Neural progenitor cell (in vitro differentiated cells): ENCODE data around the gene OR6B1. TPM values are rescaled to one million over a fixed set of nuclear protein-coding genes. Genes with fewer than 3 reads are reported as not detected.
A peak's percentile ranks its signal among the peaks of the same experiment; 100 is the strongest.

Experiments used
- DNase-seq: peaks from one replicate; pipeline ENCODE4 v3.0.0-alpha.2; 2016; ENCODE audit warnings: low spot score
- H2AFZ ChIP-seq: fragments of 200-600 bp; sonication (generic); replicated peaks from 2 replicates; pipeline ENCODE4 v1.6.1; 2016; ENCODE audit warnings: antibody characterized with exemption
- H3F3A ChIP-seq: fragments of 200-600 bp; sonication (generic); 2 replicates; pipeline ENCODE4 v1.6.1; 2016; ENCODE audit warnings: antibody characterized with exemption, low read depth
- H3K27ac ChIP-seq: fragments of 200-600 bp; sonication (generic); 2 replicates; pipeline ENCODE4 v1.5.1; 2016; ENCODE audit warnings: mild to moderate bottlenecking
- H3K27me3 ChIP-seq: fragments of 200-600 bp; sonication (generic); 2 replicates; pipeline ENCODE4 v1.6.1; 2016; ENCODE audit warnings: mild to moderate bottlenecking, moderate library complexity
- H3K36me3 ChIP-seq: fragments of 200-600 bp; sonication (generic); 2 replicates; pipeline ENCODE4 v1.5.1; 2016
- H3K4me1 ChIP-seq: fragments of 200-600 bp; sonication (generic); 2 replicates; pipeline ENCODE4 v1.6.1; 2016; ENCODE audit warnings: mixed run types
- H3K4me2 ChIP-seq: fragments of 200-600 bp; sonication (generic); 2 replicates; pipeline ENCODE4 v1.6.1; 2016
- H3K4me3 ChIP-seq: fragments of 200-600 bp; sonication (generic); 2 replicates; pipeline ENCODE4 v1.5.1; 2016
- H3K79me2 ChIP-seq: fragments of 200-600 bp; sonication (generic); 2 replicates; pipeline ENCODE4 v1.6.1; 2016; ENCODE audit warnings: low read depth
- H3K9ac ChIP-seq: fragments of 200-600 bp; sonication (generic); 2 replicates; pipeline ENCODE4 v1.6.1; 2016
- H3K9me3 ChIP-seq: fragments of 200-600 bp; sonication (generic); 2 replicates; pipeline ENCODE4 v1.5.1; 2016; ENCODE audit warnings: low read depth
- H4K20me1 ChIP-seq: fragments of 200-600 bp; sonication (generic); 2 replicates; pipeline ENCODE4 v1.6.1; 2016; ENCODE audit warnings: low read depth
- H3K27ac Mint-ChIP-seq: 3 replicates; pipeline ENCODE4 v1.8.0; 2021; ENCODE audit warnings: mixed read lengths
- H3K27me3 Mint-ChIP-seq: 2 replicates; pipeline ENCODE4 v1.8.0; 2022; ENCODE audit warnings: low read depth, mild to moderate bottlenecking, inconsistent platforms, moderate library complexity, mixed read lengths; ENCODE audit not compliant: insufficient read depth
- H3K36me3 Mint-ChIP-seq: 3 replicates; pipeline ENCODE4 v1.8.0; 2021; ENCODE audit warnings: mixed read lengths
- H3K4me1 Mint-ChIP-seq: 3 replicates; pipeline ENCODE4 v1.8.0; 2021; ENCODE audit warnings: mixed read lengths
- H3K4me3 Mint-ChIP-seq: 3 replicates; pipeline ENCODE4 v1.8.0; 2021; ENCODE audit warnings: mild to moderate bottlenecking, moderate library complexity, mixed read lengths
- H3K9me3 Mint-ChIP-seq: 3 replicates; pipeline ENCODE4 v1.8.0; 2020; ENCODE audit warnings: mixed read lengths
- CTCF ChIP-seq: fragments of 200-600 bp; sonication (generic); IDR thresholded peaks from 2 replicates; pipeline ENCODE4 v1.5.1; 2017; ENCODE audit warnings: antibody characterized with exemption, mild to moderate bottlenecking
- EZH2 ChIP-seq: fragments of 200-600 bp; sonication (generic); IDR thresholded peaks from 2 replicates; pipeline ENCODE4 v1.6.1; 2017; ENCODE audit warnings: antibody characterized with exemption, mild to moderate bottlenecking, moderate library complexity
- EZH2phosphoT487 ChIP-seq: fragments of 200-600 bp; sonication (generic); IDR thresholded peaks from 2 replicates; pipeline ENCODE4 v1.6.1; 2017; ENCODE audit warnings: antibody characterized with exemption
- total RNA-seq: library from RNA; depleted of rRNA; stranded (reverse); fragments of >200 nt; gene quantifications from 2 replicates; pipeline ENCODE4 v1.2.3, GENCODE V29; 2015; ENCODE audit warnings: low replicate concordance

The OR6B1 gene
- total RNA-seq, 1 donor from 2014 or later, result not detected

- Histone ChIP-seq H3K4me3 (no peak overlapping the region), H3K27me3 (no peaks in the 10 kb centered on the region), H3F3A (no peaks in the 10 kb centered on the region), H4K20me1 (no peaks in the 10 kb centered on the region), H3K36me3 (no peaks in the 10 kb centered on the region), H3K4me1 (no peaks in the 10 kb centered on the region), H3K9ac (no peak overlapping the region), H3K4me2 (no peak overlapping the region), H3K79me2 (no peaks in the 10 kb centered on the region), H3K9me3 (no peaks in the 10 kb centered on the region), H3K27ac (no peak overlapping the region), H2AFZ (no peak overlapping the region)
- Mint-ChIP-seq H3K4me3 (no peak overlapping the region), H3K27me3 (peaks cover 4% of the 10 kb centered on the region), H3K4me1 (no peaks in the 10 kb centered on the region), H3K27ac (no peak overlapping the region), H3K9me3 (no peaks in the 10 kb centered on the region), H3K36me3 (no peaks in the 10 kb centered on the region)
- no peak for TF ChIP-seq CTCF
- TF ChIP-seq EZH2phosphoT487, result no peak
- DNase-seq, result no peak
These were observed 34.8 kb upstream of the OR6B1 start for GRCh38 chr7:143965280-143965679.

- Histone ChIP-seq H3K4me3 (no peak overlapping the region), H3K9me3 (no peaks in the 10 kb centered on the region), H3K27me3 (no peaks in the 10 kb centered on the region), H4K20me1 (no peaks in the 10 kb centered on the region), H3K4me1 (no peaks in the 10 kb centered on the region), H3K79me2 (no peaks in the 10 kb centered on the region), H3K4me2 (no peak overlapping the region), H3K27ac (no peak overlapping the region), H3K9ac (no peak overlapping the region), H3F3A (no peaks in the 10 kb centered on the region), H3K36me3 (no peaks in the 10 kb centered on the region), H2AFZ (no peak overlapping the region)
- Mint-ChIP-seq H3K27me3 (peaks cover 5% of the 10 kb centered on the region), H3K4me1 (no peaks in the 10 kb centered on the region), H3K4me3 (no peak overlapping the region), H3K36me3 (no peaks in the 10 kb centered on the region), H3K9me3 (no peaks in the 10 kb centered on the region), H3K27ac (no peak overlapping the region)
- TF ChIP-seq EZH2phosphoT487 (no peak), EZH2 (no peak), CTCF (no peak)
- DNase-seq, result no peak
These were observed 32.7 kb upstream of the OR6B1 start for GRCh38 chr7:143967398-143967797.

GRCh38 chr7:143973870-143974416 is 26.2 kb upstream of the OR6B1 start:
- H3K9me3 Mint-ChIP-seq, result no peaks in the 10 kb centered on the region
- no peak overlapping the region for H3K27ac ChIP-seq
- no peak overlapping the region for H3K4me2 ChIP-seq
- no peaks in the 10 kb centered on the region for H3K9me3 ChIP-seq
- no peaks in the 10 kb centered on the region for H3K4me1 Mint-ChIP-seq
- no peak overlapping the region for H3K27ac Mint-ChIP-seq
- H3K27me3 Mint-ChIP-seq, result peaks cover 3% of the 10 kb centered on the region
- no peaks in the 10 kb centered on the region for H3K27me3 ChIP-seq
- H3K4me3 Mint-ChIP-seq, result no peak overlapping the region
- H3K79me2 ChIP-seq, result no peaks in the 10 kb centered on the region
- no peak for TF ChIP-seq CTCF
- TF ChIP-seq EZH2phosphoT487, result no peak
- no peak for TF ChIP-seq EZH2
- no peak overlapping the region for H3K9ac ChIP-seq
- no peak overlapping the region for H2AFZ ChIP-seq
- peak; percentile 15 for DNase-seq
- no peaks in the 10 kb centered on the region for H4K20me1 ChIP-seq
- H3K36me3 Mint-ChIP-seq, result no peaks in the 10 kb centered on the region
- no peaks in the 10 kb centered on the region for H3F3A ChIP-seq
- no peaks in the 10 kb centered on the region for H3K36me3 ChIP-seq
- H3K4me1 ChIP-seq, result peaks cover 7% of the 10 kb centered on the region
- no peak overlapping the region for H3K4me3 ChIP-seq
